ENCODE measurements around the gene SSMEM1.

DNA sequence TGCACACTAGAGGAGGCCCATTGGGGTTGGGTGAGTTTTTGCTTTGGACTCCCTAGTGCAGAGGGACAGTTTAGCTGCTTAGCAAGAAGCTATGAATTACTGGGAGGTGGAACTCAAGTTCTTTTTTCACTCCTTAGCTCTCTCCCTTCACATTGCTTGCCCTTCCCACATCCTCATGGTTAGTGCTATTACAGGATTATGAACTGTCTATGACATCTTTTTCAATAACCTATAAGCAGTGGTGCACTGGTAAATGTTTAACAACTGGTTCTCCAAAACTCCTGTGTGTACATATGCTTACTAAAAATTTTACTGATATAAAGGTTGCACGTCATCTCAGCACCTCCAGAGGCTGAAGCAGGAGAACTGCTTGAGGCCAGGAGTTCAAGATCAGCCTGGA, 6.2 kb downstream of the SSMEM1 start:
- TF ChIP-seq, protein P1, sequence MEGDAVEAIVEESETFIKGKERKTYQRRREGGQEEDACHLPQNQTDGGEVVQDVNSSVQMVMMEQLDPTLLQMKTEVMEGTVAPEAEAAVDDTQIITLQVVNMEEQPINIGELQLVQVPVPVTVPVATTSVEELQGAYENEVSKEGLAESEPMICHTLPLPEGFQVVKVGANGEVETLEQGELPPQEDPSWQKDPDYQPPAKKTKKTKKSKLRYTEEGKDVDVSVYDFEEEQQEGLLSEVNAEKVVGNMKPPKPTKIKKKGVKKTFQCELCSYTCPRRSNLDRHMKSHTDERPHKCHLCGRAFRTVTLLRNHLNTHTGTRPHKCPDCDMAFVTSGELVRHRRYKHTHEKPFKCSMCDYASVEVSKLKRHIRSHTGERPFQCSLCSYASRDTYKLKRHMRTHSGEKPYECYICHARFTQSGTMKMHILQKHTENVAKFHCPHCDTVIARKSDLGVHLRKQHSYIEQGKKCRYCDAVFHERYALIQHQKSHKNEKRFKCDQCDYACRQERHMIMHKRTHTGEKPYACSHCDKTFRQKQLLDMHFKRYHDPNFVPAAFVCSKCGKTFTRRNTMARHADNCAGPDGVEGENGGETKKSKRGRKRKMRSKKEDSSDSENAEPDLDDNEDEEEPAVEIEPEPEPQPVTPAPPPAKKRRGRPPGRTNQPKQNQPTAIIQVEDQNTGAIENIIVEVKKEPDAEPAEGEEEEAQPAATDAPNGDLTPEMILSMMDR (IDR thresholded peaks at IDR 0.05; ENCODE audit: low read length): no peak
- TF ChIP-seq EZH2 (optimal IDR thresholded peaks at IDR 0.05; ENCODE audit: low read depth, low read length) (no peak), EZH2phosphoT487 (IDR thresholded peaks at IDR 0.05; ENCODE audit: low read length) (no peak)

Data from MM.1S (cell line).